Measurements from ENCODE around the gene ADAM30.

ADAM30 gene

GRCh38 chr1:119885903-119886783, 10.2 kb downstream of the ADAM30 start:
- TF ChIP-seq CTCF (IDR thresholded peaks at IDR 0.05; ENCODE audit: low read depth, low read length) = peak; percentile 77
- H3K4me3 ChIP-seq (ENCODE audit: low read depth, low read length) = no peak overlapping the region

GRCh38 chr1:119884711-119885110, 11.6 kb downstream of the ADAM30 start:
- no peak for TF ChIP-seq CTCF (IDR thresholded peaks at IDR 0.05; ENCODE audit: low read depth, low read length)
- no peak overlapping the region for H3K4me3 ChIP-seq (ENCODE audit: low read depth, low read length)

GRCh38 chr1:119883826-119884225, 12.5 kb downstream of the ADAM30 start:
- TF ChIP-seq CTCF (IDR thresholded peaks at IDR 0.05; ENCODE audit: low read depth, low read length) = no peak
- no peak overlapping the region for H3K4me3 ChIP-seq (ENCODE audit: low read depth, low read length)

- no peak for TF ChIP-seq CTCF (IDR thresholded peaks at IDR 0.05; ENCODE audit: low read depth, low read length)
- no peak overlapping the region for H3K4me3 ChIP-seq (ENCODE audit: low read depth, low read length)
Measured at GRCh38 chr1:119882132-119883049, 13.9 kb downstream of the ADAM30 start.

GRCh38 chr1:119879510-119880434, 16.5 kb downstream of the ADAM30 start:
- H3K4me3 ChIP-seq (ENCODE audit: low read depth, low read length) = no peak overlapping the region
- TF ChIP-seq CTCF (IDR thresholded peaks at IDR 0.05; ENCODE audit: low read depth, low read length) = no peak

- TF ChIP-seq CTCF (IDR thresholded peaks at IDR 0.05; ENCODE audit: low read depth, low read length) = no peak
- no peak overlapping the region for H3K4me3 ChIP-seq (ENCODE audit: low read depth, low read length)
Measured at GRCh38 chr1:119878171-119878570, 18.1 kb downstream of the ADAM30 start.

Measured in WI38 (cell line).